Measurements from ENCODE around the gene CHRNA3.
A peak's percentile ranks its signal among the peaks of the same experiment; 100 is the strongest.
"Not testable (repeated sequence)": the region's sequence is repeated elsewhere in the genome, so short reads cannot be mapped to it uniquely, and the experiment has no call there.

The CHRNA3 gene

GRCh38 chr15:78617516-78617915 lies 3.3 kb downstream of the CHRNA3 start:
- Histone ChIP-seq H3K27ac (no peak overlapping the region), H3K36me3 (no peaks in the 10 kb centered on the region), H3K4me2 (peak overlapping the region in 3 of 11 experiments; percentile 17 to 67 (median 46); a peak in 4 of 22 replicates)

GRCh38 chr15:78617076-78617475 lies 3.7 kb downstream of the CHRNA3 start:
- peaks cover 36 to 37% (median 37%) of the 10 kb centered on the region in 11 experiments for H3K27me3 ChIP-seq
- peaks cover 11 to 25% (median 18%) of the 10 kb centered on the region in 10 experiments; a peak in 18 of 20 replicates for H3K4me1 ChIP-seq
- H4K20me1 ChIP-seq: peaks cover 0 to 30% (median 9%) of the 10 kb centered on the region in 11 experiments; a peak in 11 of 22 replicates
- no peaks in the 10 kb centered on the region for H3K36me3 ChIP-seq
- no peaks in the 10 kb centered on the region for H3K9me3 ChIP-seq (replicated peaks in 1 of 11)
- no peak for TF ChIP-seq Cebpa-rat (IDR thresholded peaks at IDR 0.05)
- no peak overlapping the region for H3K4me3 ChIP-seq
- H3K4me2 ChIP-seq: peak overlapping the region in 4 of 11 experiments; percentile 4 to 67 (median 32); a peak in 6 of 22 replicates
- H3K27ac ChIP-seq: no peak overlapping the region
- no peak overlapping the region for H3K9ac ChIP-seq

More at GRCh38 chr15:78617516-78617915, 3.3 kb downstream of the CHRNA3 start:
- no peak for TF ChIP-seq Cebpa-rat (IDR thresholded peaks at IDR 0.05)
- Histone ChIP-seq H4K20me1 (peaks cover 0 to 31% (median 9%) of the 10 kb centered on the region in 11 experiments; a peak in 11 of 22 replicates), H3K4me1 (peaks cover 11 to 25% (median 18%) of the 10 kb centered on the region in 10 experiments; a peak in 18 of 20 replicates), H3K9me3 (replicated peaks in 1 of 11) (no peaks in the 10 kb centered on the region), H3K9ac (no peak overlapping the region), H3K4me3 (no peak overlapping the region), H3K27me3 (peaks cover 40 to 42% (median 41%) of the 10 kb centered on the region in 11 experiments)

GRCh38 chr15:78616506-78616905 lies 4.3 kb downstream of the CHRNA3 start:
- peak overlapping the region in 3 of 11 experiments; percentile 17 to 67 (median 46); a peak in 4 of 22 replicates for H3K4me2 ChIP-seq
- H3K9me3 ChIP-seq (replicated peaks in 1 of 11): no peaks in the 10 kb centered on the region
- no peak for TF ChIP-seq Cebpa-rat (IDR thresholded peaks at IDR 0.05)
- H3K4me3 ChIP-seq: no peak overlapping the region
- peaks cover 30 to 32% (median 31%) of the 10 kb centered on the region in 11 experiments for H3K27me3 ChIP-seq
- peaks cover 0 to 25% (median 9%) of the 10 kb centered on the region in 11 experiments; a peak in 11 of 22 replicates for H4K20me1 ChIP-seq
- no peak overlapping the region for H3K27ac ChIP-seq
- H3K9ac ChIP-seq: no peak overlapping the region
- H3K36me3 ChIP-seq: no peaks in the 10 kb centered on the region
- peaks cover 11 to 25% (median 18%) of the 10 kb centered on the region in 10 experiments; a peak in 18 of 20 replicates for H3K4me1 ChIP-seq

GRCh38 chr15:78615151-78615589 lies 5.6 kb downstream of the CHRNA3 start:
- no peak overlapping the region for H3K9ac ChIP-seq
- no peaks in the 10 kb centered on the region for H3K9me3 ChIP-seq (replicated peaks in 1 of 11)
- no peaks in the 10 kb centered on the region for H3K36me3 ChIP-seq
- peaks cover 16 to 18% (median 17%) of the 10 kb centered on the region in 11 experiments for H3K27me3 ChIP-seq
- H3K4me1 ChIP-seq: peaks cover 4 to 21% (median 8%) of the 10 kb centered on the region in 10 experiments; a peak in 18 of 20 replicates
- no peak overlapping the region for H3K4me3 ChIP-seq
- H3K27ac ChIP-seq: no peak overlapping the region
- no peak overlapping the region for H3K4me2 ChIP-seq
- no peak for TF ChIP-seq Cebpa-rat (IDR thresholded peaks at IDR 0.05)
- H4K20me1 ChIP-seq: peaks cover 0 to 19% (median 5%) of the 10 kb centered on the region in 11 experiments; a peak in 8 of 22 replicates

- Histone ChIP-seq H3K27ac (no peak overlapping the region), H3K4me3 (no peak overlapping the region), H3K27me3 (peaks cover 5 to 7% (median 6%) of the 10 kb centered on the region in 11 experiments), H3K9me3 (replicated peaks in 1 of 11) (no peaks in the 10 kb centered on the region), H3K36me3 (no peaks in the 10 kb centered on the region), H4K20me1 (peaks cover 0 to 8% (median 0%) of the 10 kb centered on the region in 11 experiments; a peak in 3 of 22 replicates), H3K9ac (no peak overlapping the region), H3K4me1 (peaks cover 0 to 16% (median 2%) of the 10 kb centered on the region in 10 experiments; a peak in 8 of 20 replicates), H3K4me2 (no peak overlapping the region)
- no peak for TF ChIP-seq Cebpa-rat (IDR thresholded peaks at IDR 0.05)
These were observed 6.8 kb downstream of the CHRNA3 start for GRCh38 chr15:78614021-78614420.

GRCh38 chr15:78609551-78609950 lies 11.2 kb downstream of the CHRNA3 start:
- H3K9me3 ChIP-seq (replicated peaks in 1 of 11); H3K9ac ChIP-seq; H3K4me1 ChIP-seq; H3K27me3 ChIP-seq; H3K4me3 ChIP-seq; H4K20me1 ChIP-seq; H3K27ac ChIP-seq; H3K36me3 ChIP-seq; H3K4me2 ChIP-seq: not testable (repeated sequence)

GRCh38 chr15:78605680-78606079 lies 15.1 kb downstream of the CHRNA3 start:
- no peak for TF ChIP-seq Cebpa-rat (IDR thresholded peaks at IDR 0.05)
- Histone ChIP-seq H3K27ac (no peak overlapping the region), H3K9me3 (replicated peaks in 1 of 11) (peaks cover 0 to 3% (median 0%) of the 10 kb centered on the region in 11 experiments; a peak in 1 of 22 replicates), H3K4me3 (no peak overlapping the region), H3K4me2 (no peak overlapping the region), H3K4me1 (no peaks in the 10 kb centered on the region), H3K9ac (no peak overlapping the region), H3K36me3 (peaks cover 0 to 19% (median 7%) of the 10 kb centered on the region in 11 experiments; a peak in 7 of 22 replicates), H3K27me3 (no peaks in the 10 kb centered on the region), H4K20me1 (no peaks in the 10 kb centered on the region)

GRCh38 chr15:78605201-78605600 lies 15.6 kb downstream of the CHRNA3 start:
- Histone ChIP-seq H3K27ac (no peak overlapping the region), H4K20me1 (no peaks in the 10 kb centered on the region), H3K9ac (no peak overlapping the region), H3K9me3 (replicated peaks in 1 of 11) (peaks cover 0 to 3% (median 0%) of the 10 kb centered on the region in 11 experiments; a peak in 1 of 22 replicates), H3K36me3 (peaks cover 0 to 20% (median 7%) of the 10 kb centered on the region in 11 experiments; a peak in 7 of 22 replicates), H3K4me3 (no peak overlapping the region), H3K27me3 (no peaks in the 10 kb centered on the region), H3K4me2 (no peak overlapping the region), H3K4me1 (no peaks in the 10 kb centered on the region)
- no peak for TF ChIP-seq Cebpa-rat (IDR thresholded peaks at IDR 0.05)

- no peak overlapping the region for H3K9ac ChIP-seq
- H3K4me1 ChIP-seq: no peaks in the 10 kb centered on the region
- H3K36me3 ChIP-seq: peaks cover 0 to 20% (median 7%) of the 10 kb centered on the region in 11 experiments; a peak in 7 of 22 replicates
- no peaks in the 10 kb centered on the region for H3K27me3 ChIP-seq
- TF ChIP-seq Cebpa-rat (IDR thresholded peaks at IDR 0.05): no peak
- H3K9me3 ChIP-seq (replicated peaks in 1 of 11): peaks cover 0 to 3% (median 0%) of the 10 kb centered on the region in 11 experiments; a peak in 1 of 22 replicates
- no peak overlapping the region for H3K4me2 ChIP-seq
- H4K20me1 ChIP-seq: no peaks in the 10 kb centered on the region
- no peak overlapping the region for H3K4me3 ChIP-seq
- H3K27ac ChIP-seq: no peak overlapping the region
These were observed 16.4 kb downstream of the CHRNA3 start for GRCh38 chr15:78604420-78604819.
